Measurements from ENCODE around the gene TFPI2. TPM values are rescaled to one million over a fixed set of nuclear protein-coding genes. Genes with fewer than 3 reads are reported as not detected.
A peak's percentile ranks its signal among the peaks of the same experiment; 100 is the strongest.

TFPI2 gene
- total and polyA plus RNA-seq, 2 of the 4 experiments (the other 2 are of a cell fraction) = 48.9 to 99.0 TPM

DNA sequence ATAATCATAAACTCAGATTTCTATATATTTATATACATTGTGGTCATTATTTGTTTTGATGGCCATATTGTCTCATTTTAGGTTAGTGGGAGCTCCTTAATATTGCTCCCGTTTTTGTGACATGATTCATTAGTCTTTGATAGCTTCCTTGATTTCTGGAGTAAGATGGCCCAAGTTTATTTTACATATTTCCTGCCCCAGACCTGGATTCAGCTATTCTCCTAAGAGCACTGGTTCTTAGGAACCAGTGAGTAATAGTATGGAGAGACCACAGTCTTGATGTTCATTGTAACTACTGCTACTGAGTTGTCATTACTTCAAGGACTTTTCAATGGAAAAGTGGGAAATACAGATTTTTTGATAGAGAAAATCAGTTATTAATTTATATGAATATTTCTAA is 6.0 kb downstream of the TFPI2 start:
- no peak overlapping the region for H2BK120ac ChIP-seq (ENCODE audit: low read depth, low read length)
- no peak overlapping the region for H2BK15ac ChIP-seq (ENCODE audit: low read depth, low read length)
- no peak overlapping the region for H3K4ac ChIP-seq (ENCODE audit: low read depth, low read length)
- H2AK9ac ChIP-seq (replicated peaks; ENCODE audit: low read depth, low read length, poor library complexity) = no peak overlapping the region
- H3K56ac ChIP-seq (ENCODE audit: extremely low read depth, insufficient read depth, low read length) = no peak overlapping the region
- no peak overlapping the region for H3K9ac ChIP-seq (ENCODE audit: low read depth, low read length)
- DNase-seq (no peak), ATAC-seq (ENCODE audit: low read depth) (no peak)
- H3K18ac ChIP-seq (ENCODE audit: low read depth, low read length) = no peak overlapping the region
- H4K5ac ChIP-seq (ENCODE audit: low read depth, low read length) = no peak overlapping the region
- H3K4me2 ChIP-seq (ENCODE audit: low read depth, low read length) = no peak overlapping the region
- no peaks in the 10 kb centered on the region for H3K27me3 ChIP-seq (ENCODE audit: control insufficient read depth, insufficient read depth, low read length)
- H3K27ac ChIP-seq (ENCODE audit: insufficient read depth, low read length) = no peak overlapping the region
- H2BK5ac ChIP-seq (ENCODE audit: low read depth, low read length, poor library complexity, severe bottlenecking) = no peak overlapping the region
- H3K23ac ChIP-seq (ENCODE audit: low read depth, low read length) = no peak overlapping the region
- POLR2A ChIA-PET (ENCODE audit: unreplicated experiment) = no interaction called here
- 0 out of 2 replicates have a peak, but pooled peaks cover 2% of the 10 kb centered on the region for H3K4me1 ChIP-seq (ENCODE audit: control insufficient read depth, insufficient read depth, low read length)
- in situ Hi-C loops (cut with MboI; ENCODE audit: low sequenced_read_pairs) (no loop called here), dilution Hi-C loops (cut with HindIII; ENCODE audit: low sequenced_read_pairs, unreplicated experiment) (no loop called here), intact Hi-C loops (cut with micrococcal nuclease) (no loop called here)
- H2AFZ ChIP-seq (replicated peaks; ENCODE audit: low read length, poor library complexity) = no peak overlapping the region
- H3K9me3 ChIP-seq (ENCODE audit: control insufficient read depth, insufficient read depth, low read length) = peaks cover 2% of the 10 kb centered on the region; the same call in 1 of the 2 replicates
- CTCF ChIA-PET = no interaction called here
- no peak overlapping the region for H2BK20ac ChIP-seq (ENCODE audit: low read depth, low read length)
- H3K9me1 ChIP-seq (ENCODE audit: insufficient read depth, low read length) = no peaks in the 10 kb centered on the region
- H3K36me3 ChIP-seq (ENCODE audit: control insufficient read depth, insufficient read depth, low read length) = no peaks in the 10 kb centered on the region; the same call in 1 of the 2 replicates
- H4K8ac ChIP-seq (ENCODE audit: low read depth in 2 of 2, low read length in 2 of 2) = no peak overlapping the region
- WGBS, 2 experiments (ENCODE audit: extremely low coverage in 2 of 2, insufficient read length in 1 of 2) = no CpG with 5 or more reads among the region's 1 CpG
- no peaks in the 10 kb centered on the region; the same call in 1 of the 2 replicates for H4K20me1 ChIP-seq (ENCODE audit: insufficient read depth, low read length)
- H3K79me1 ChIP-seq (ENCODE audit: low read depth in 1 of 2, low read length in 2 of 2) = no peaks in the 10 kb centered on the region
- BruUV-seq (replicated peaks) = no TSS peak
- H2AK5ac ChIP-seq (ENCODE audit: low read depth, low read length) = no peak overlapping the region
- no peak overlapping the region for H3K14ac ChIP-seq (replicated peaks; ENCODE audit: low read depth, low read length)
- H3K4me3 ChIP-seq (ENCODE audit: insufficient read depth, low read depth, low read length) = no peak overlapping the region
- TF ChIP-seq, protein P1, sequence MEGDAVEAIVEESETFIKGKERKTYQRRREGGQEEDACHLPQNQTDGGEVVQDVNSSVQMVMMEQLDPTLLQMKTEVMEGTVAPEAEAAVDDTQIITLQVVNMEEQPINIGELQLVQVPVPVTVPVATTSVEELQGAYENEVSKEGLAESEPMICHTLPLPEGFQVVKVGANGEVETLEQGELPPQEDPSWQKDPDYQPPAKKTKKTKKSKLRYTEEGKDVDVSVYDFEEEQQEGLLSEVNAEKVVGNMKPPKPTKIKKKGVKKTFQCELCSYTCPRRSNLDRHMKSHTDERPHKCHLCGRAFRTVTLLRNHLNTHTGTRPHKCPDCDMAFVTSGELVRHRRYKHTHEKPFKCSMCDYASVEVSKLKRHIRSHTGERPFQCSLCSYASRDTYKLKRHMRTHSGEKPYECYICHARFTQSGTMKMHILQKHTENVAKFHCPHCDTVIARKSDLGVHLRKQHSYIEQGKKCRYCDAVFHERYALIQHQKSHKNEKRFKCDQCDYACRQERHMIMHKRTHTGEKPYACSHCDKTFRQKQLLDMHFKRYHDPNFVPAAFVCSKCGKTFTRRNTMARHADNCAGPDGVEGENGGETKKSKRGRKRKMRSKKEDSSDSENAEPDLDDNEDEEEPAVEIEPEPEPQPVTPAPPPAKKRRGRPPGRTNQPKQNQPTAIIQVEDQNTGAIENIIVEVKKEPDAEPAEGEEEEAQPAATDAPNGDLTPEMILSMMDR (conservative IDR thresholded peaks at IDR 0.05; ENCODE audit: low read depth, low read length) = no peak
- 0 out of 2 replicates have a peak, but pooled peaks have one; percentile 31 for TF ChIP-seq POLR2A (IDR thresholded peaks at IDR 0.05; ENCODE audit: low read depth, low read length)
- no peak overlapping the region for H4K91ac ChIP-seq (ENCODE audit: insufficient read depth, low read depth, low read length)
